Measurements from ENCODE around the gene KCNH5.

KCNH5 gene

GRCh38 chr14:63045234-63045611 is at the start of gene KCNH5:
Gene KCNH5 (minus strand): TSS chr14:63045458. CDS start chr14:63045186, 272 bp downstream.
- DNase-seq: no peak

DNA sequence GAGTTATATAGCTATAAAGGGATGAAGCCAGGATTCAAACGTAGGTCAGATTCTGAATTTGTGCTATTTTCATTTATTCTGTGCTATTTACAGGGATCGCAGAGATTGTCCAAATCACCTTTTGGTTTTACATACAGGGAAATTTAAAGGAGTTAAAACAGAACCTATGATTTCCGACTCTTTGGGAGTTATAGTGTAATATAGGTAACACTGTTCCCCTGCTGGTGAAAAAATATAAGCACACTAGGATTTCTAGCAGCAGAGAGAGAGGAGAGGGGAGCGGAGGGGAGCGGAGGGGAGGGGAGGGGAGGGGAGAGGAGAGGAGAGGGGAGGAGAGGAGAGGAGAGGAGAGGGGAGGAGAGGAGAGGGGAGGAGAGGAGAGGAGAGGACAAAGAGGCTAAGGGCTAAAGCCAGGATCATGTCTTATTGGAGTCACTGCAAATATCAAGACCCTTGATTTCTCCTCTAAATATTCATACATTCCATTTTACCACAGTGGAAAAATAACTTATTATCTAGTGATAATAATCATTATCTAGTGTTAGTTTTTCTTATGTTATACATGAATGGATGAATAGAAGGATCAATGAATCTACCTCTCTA is 46.2 kb upstream of the KCNH5 start:
- DNase-seq: no peak

DNA sequence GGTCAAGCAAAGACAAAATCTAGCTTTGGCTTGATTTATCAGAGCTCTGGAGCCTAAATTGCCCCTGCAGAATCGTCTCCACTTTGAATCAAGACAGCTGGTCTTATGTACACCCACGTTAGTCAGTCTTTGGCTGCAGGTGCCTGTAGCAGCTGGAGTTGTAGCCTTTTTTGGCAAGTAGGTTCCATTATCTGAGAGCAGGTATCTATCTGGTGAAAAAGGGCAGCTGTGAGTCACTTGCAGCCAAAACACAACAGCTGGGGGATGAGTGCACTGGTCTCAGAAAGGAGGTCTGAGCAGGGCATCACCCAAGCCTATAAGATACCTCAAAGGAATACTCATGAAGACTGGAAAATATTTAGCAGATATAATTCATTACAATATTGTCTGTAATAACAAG is 43.6 kb upstream of the KCNH5 start:
- DNase-seq: no peak

DNA sequence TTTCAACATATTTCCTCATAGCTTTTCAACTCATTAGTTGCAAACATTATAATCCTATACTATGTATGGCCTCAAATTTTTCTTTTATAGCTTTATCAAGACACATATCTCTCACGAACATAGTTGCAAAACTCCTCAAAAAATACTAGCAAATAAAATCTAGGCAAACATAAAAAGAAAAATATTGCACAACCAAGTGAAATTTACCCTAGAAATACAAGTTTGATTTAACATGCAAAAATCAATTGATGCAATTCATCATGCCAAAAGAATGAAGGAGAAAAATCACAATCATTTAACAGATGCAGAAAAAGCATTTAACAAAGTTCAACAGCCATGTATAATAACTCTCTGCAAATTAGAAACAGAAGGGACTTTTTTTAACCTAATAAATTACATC is 33.3 kb upstream of the KCNH5 start:
- DNase-seq: no peak

DNA sequence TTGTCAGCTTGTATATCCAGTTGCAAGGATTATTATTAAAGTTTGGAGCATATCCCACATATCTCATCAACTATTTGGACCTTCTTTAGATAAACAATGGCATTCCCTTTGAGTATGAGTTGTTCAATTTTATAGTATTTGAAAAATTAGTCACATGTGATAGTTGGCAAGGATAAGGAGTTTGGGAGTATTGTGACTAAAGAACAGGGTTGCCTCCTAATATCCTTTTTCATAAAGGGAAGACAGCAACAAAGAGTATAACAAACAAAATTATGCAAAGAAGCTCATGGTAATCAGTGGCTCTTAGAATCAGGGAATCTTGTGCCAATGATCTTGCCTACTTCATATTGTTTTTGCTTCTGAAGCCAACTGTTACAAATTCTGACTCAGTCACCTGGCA is 31.2 kb upstream of the KCNH5 start:
- DNase-seq: no peak

GRCh38 chr14:63055631-63056030 is 10.4 kb upstream of the KCNH5 start:
- no peak for DNase-seq

DNA sequence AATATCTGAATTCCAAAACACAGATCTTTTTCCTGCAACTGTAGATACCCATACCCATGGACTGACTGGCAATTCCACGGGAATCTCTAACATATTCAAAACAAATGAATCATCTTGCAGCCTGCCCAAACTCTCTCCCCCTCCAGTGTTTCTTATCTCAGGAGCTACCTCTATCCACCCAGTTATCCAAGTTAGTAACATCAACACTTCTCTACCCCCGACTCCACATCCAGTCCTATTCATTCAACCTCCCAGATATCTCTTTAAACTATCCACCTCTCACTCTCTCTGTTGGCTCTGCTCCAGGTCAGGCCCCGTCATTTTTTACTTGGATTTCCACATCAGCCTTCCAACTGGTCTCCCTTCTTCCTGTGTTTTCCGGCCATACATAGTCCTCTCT is 6.7 kb upstream of the KCNH5 start:
- DNase-seq: no peak

GRCh38 chr14:63051301-63051700 is 6.0 kb upstream of the KCNH5 start:
- DNase-seq: no peak

GRCh38 chr14:63050694-63051093 is 5.4 kb upstream of the KCNH5 start:
- DNase-seq: no peak

GRCh38 chr14:63046339-63047268 is 1.3 kb upstream of the KCNH5 start:
- no peak for DNase-seq

DNA sequence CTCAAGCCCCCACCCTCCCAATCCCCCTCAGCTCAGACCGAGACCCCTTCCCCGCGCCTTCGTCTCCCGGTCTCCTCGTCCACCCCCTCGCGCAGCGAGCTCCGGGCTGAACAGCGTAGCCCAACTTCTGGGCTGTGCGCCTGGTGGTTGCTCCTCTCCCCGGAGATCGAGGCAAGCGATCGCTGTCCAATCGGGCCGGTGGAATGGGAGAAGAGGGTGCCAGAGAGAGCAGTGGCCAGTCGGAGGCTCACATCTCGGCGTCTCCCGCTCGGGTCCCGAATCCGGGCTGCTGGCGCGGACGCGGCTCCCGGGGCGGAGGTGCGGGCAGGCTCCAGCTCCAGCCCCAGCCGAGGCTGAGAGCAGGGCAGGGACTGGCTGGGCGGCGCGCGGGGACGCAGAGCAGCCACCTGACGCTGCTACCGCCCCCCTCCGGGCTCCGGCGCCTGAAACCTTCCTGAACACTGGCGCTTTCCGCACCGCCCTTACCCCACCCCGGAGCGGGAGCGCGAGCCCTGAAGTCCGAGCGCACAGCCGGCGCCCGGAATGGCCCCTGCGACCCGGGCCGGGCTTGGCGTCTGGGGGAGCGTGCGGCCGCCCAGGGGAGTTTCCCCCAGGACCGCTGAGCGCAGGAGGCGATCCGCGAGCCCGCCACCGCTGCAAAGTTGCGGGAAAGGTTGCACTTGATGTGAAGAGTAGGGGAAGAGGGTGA is 508 bp upstream of the KCNH5 start:
- no peak for DNase-seq

DNA sequence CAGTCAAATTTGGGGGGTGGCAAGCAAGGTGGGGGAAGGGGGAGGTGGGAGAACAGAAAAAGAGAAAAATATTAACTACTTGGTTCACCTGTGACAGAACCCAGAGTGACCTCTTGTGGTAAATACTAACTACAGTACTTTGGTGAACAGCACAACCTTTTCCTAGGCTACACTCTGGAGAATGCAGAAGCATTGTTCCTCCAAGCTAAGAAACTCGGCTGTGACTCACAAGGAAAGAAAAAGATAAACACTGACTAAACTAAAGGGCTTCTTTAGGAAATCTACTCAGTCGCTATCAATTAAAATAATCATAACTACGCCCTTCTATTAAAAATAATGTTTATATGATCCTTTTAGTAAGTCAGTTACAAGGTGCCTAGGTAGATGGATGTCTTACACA is 5.4 kb downstream of the KCNH5 start:
- DNase-seq: no peak

DNA sequence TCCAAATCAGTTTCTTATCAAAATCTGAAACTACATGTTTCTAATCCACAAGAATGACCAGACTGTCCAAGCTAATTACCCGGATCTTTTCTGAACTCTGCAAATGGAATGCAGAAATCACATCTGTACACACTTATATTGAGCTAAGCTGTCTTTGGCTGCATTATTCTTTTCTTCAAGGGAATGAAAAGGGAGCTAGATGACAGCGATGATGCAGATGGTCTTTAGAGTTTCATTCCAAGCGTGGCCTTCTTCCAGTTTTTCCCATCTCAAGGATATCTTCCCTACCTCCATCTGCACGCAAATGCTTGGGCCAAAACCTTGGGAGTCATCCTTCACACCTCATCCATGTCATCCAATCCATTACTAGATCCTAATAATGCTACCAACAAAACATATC is 12.6 kb downstream of the KCNH5 start:
- no peak for DNase-seq

DNA sequence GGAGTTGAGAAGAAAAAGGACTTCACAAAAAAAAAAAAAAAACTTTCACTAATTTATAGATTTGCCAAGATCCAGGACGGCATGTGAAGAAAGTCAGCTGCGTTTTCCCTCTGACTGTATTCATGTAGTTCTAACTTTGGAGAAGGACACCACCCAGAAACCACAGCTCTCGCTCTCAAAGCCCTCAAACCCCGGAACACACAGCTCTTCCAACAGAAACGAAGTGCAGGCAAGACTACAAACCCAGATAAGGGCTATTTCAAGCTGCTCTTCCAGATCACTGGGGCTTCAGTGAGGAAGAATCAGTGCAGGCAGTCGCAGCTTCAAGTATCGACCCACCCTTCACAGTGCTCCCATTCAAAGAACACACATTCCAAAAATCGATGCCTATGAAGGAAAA is 13.2 kb downstream of the KCNH5 start:
- no peak for DNase-seq

GRCh38 chr14:63030113-63030512 is 15.1 kb downstream of the KCNH5 start:
- DNase-seq: no peak

- DNase-seq: no peak
Observed at GRCh38 chr14:63027719-63028118, 17.5 kb downstream of the KCNH5 start.

GRCh38 chr14:63026491-63026890 is 18.8 kb downstream of the KCNH5 start:
- DNase-seq: no peak

DNA sequence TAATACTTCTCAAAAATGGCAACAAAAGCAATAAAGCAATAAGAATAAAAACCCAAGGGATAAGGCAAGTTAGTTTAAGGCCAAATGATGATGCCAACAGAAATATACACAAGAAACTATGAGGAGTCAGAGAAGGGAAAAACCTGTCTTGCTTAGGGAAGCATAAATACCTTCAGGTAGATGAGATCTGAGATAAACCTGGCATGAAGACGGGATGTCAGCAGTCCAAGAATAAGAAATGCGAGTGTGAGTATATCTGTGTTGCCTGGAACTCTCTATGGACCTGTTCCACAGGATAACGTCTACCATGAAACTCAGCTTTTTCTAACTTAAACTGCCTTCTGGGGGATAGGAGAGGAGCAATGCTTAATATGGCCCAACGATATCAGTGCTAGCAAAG is 30.6 kb downstream of the KCNH5 start:
- no peak for DNase-seq

DNA sequence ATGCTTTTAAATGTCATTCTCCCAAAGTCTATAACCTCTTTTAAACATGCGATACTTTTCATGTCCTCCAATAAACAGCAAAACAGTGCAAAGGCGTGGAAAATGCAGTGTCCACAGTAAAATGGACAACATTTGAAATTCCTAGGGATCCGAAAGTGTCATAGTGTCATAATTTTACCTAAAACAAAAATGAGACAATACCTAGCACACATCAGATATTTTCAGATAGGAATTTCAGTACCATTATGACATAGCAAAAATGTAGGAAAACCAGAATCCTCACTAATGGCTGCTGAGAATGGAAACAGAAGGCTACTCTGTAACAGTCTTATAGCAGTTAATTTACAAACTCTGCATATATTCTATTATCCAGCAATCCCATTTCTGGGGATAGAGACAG is 33.1 kb downstream of the KCNH5 start:
- no peak for DNase-seq

DNA sequence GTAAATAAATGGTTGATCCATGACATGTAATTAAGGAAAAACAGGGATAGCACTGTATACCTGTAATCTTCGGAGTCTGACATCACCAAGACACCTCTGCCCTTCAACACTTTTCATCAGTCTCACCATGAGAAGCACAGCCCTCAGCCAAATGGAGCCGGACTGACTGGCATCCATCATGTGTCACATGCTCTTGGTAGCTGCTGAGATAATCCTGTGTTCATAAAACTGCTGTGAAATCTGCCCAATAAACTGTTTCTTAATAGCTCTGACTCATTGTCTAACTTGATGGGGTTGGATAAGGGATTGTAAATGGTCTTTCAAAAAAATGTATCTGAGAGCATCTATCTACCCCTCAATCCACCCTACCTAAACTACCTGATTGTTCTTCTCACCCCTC is 33.6 kb downstream of the KCNH5 start:
- DNase-seq: no peak

GRCh38 chr14:63009495-63009894 is 35.8 kb downstream of the KCNH5 start:
- no peak for DNase-seq

DNA sequence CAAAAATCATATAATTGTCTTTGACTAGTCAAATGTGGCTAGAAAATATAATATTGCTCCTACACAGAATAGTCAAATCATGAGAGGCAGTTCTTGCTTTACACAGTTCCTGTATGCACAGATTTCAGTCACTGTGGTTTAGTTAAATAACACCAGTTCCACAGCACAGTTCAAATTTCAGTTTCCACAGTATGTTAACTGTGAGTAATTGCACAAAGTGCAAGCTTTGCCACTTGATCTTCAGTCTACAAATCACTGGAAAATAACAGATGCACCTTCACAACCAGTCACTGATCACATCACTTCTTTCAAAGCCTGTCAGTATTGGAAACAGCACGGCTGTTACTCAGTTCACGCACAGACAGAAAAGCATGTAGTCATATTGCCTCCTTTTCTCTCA is 38.7 kb downstream of the KCNH5 start:
- DNase-seq: no peak

- DNase-seq: no peak
Observed at GRCh38 chr14:62994096-62994495, 51.2 kb downstream of the KCNH5 start.

DNA sequence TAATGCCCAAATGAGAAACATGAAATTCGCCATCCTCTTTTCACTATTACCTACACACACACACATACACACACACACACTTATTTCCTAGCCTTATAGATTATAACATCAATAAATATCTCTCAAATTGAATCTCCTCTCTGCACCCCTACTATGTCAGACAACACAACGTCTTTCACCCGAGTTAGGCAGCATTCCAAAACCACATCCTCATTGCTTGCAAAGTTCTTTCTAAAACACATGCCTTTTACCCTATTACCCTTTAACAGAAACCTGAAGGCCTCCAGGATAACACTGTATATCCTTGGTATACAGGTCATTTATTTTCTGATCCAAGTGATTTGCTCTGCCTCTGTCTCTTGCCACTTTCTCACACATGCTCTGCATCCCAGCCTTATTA is 56.3 kb downstream of the KCNH5 start:
- no peak for DNase-seq

Measured in bone marrow (tissue), 2 donors.